ENCODE measurements around the gene SMARCE1. TPM values are rescaled to one million over a fixed set of nuclear protein-coding genes. Genes with fewer than 3 reads are reported as not detected.

Gene SMARCE1
- 61.8 and 63.1 TPM in 2 replicates for total RNA-seq (2012; rRNA removed)

DNA sequence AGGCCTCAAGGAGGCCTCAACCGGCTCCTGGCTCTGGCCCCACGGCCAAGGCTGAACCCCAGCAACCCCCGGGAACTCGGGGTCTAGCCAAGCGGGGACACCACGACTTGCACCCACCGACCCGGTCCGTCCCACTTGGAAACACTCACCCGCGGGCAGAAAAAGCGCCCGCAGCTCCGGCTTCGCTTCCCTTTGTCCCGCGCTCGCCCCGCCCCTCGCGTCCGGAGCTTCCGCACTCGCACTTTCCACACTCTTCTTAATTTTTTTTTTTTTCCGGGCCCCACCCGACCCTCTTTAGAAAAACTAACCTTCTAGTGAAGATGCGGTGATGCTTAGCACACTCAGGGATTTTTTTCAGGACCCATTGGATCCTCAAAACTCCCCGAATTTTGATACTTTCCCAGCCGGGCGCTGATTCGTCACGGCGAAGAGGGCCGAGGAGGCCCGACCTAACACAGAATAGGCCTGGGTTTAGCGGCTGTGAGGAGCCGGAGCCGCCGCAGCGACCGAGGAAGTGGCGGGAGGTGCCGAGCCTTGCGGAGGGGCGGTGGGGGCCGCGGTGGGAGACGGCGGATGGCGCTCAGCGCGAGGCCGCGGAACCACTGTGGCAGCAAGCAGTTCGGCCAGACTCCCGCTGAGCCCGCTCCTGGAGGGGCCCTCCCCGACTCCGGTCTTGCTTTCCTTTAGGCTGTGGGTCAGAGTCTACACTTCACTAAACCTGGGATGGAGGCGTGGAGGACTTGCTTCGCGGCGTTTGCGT, at the start of gene SMARCE1:
TSS of gene SMARCE1 (minus strand) at position 195 of the 760 bp plus-strand sequence. CDS start 2,016 bp downstream, outside the sequence.
- peak within 1 kb of the TSS; percentile 97 for H3K9ac ChIP-seq (ENCODE audit: low read depth, low read length)
- peaks cover 13% of the 10 kb centered on the region for H3K4me1 ChIP-seq (ENCODE audit: control insufficient read depth, insufficient read depth, low read length)
- H3K4me2 ChIP-seq (ENCODE audit: low read length), result peak within 1 kb of the TSS; percentile 80
- H3K4me3 ChIP-seq (ENCODE audit: low read length), result peak within 1 kb of the TSS; percentile 91
- peaks cover 26% of the 10 kb centered on the region for H3K36me3 ChIP-seq (ENCODE audit: insufficient read depth, low read length)
- no peaks in the 10 kb centered on the region for H3K27me3 ChIP-seq (ENCODE audit: control insufficient read depth, insufficient read depth, low read length)
- H3K9me3 ChIP-seq (replicated peaks; ENCODE audit: low read length), result no peaks in the 10 kb centered on the region

DNA sequence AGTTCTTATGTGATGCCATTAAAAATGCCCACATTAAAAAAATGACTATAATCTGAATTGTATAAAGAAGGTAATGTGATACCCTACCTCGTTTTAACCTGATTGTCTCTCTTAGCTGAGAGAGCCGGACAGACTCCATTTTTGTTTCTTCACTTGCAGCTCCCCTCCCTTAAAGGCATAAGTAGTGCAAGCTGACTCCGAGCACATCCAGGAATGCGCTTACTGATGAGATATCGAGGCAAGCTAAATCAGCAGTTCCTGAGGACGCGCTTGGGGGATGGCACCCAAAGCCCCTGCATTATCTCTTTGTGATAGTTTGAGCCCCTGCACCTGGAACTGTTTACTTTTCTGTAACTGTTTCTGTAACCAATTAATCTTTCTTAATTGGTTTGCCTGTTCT, 49.7 kb upstream of the SMARCE1 start:
- Histone ChIP-seq H3K4me2 (ENCODE audit: low read length) (no peak overlapping the region), H3K36me3 (ENCODE audit: insufficient read depth, low read length) (no peaks in the 10 kb centered on the region), H3K9me3 (replicated peaks; ENCODE audit: low read length) (no peaks in the 10 kb centered on the region), H3K4me1 (ENCODE audit: control insufficient read depth, insufficient read depth, low read length) (no peaks in the 10 kb centered on the region), H3K27me3 (ENCODE audit: control insufficient read depth, insufficient read depth, low read length) (peaks cover 83% of the 10 kb centered on the region), H3K4me3 (ENCODE audit: low read length) (no peak overlapping the region), H3K9ac (ENCODE audit: low read depth, low read length) (no peak overlapping the region)

DNA sequence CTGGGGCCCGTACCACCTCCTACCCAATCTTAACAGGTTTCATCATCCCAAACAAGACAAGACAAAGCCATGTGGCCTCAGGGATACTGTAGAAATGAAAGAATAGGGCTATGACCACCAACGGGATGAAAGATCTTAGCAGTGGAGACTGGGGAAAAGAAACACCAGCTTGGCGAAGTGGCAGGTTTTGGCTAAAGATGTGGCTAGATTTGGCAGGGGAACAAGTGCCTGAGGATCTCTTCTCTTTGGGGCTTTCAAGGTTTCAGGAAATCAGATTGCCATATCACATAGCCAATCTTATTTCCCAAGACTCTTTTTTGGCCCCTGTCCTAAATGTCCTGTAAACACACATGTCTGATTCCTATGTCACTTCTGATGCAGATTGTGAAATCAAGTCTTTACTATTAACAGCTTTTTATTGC, 49.0 kb upstream of the SMARCE1 start:
- Histone ChIP-seq H3K9ac (ENCODE audit: low read depth, low read length) (no peak overlapping the region), H3K27me3 (ENCODE audit: control insufficient read depth, insufficient read depth, low read length) (peaks cover 87% of the 10 kb centered on the region), H3K4me2 (ENCODE audit: low read length) (no peak overlapping the region), H3K4me3 (ENCODE audit: low read length) (no peak overlapping the region), H3K4me1 (ENCODE audit: control insufficient read depth, insufficient read depth, low read length) (no peaks in the 10 kb centered on the region), H3K9me3 (replicated peaks; ENCODE audit: low read length) (no peaks in the 10 kb centered on the region), H3K36me3 (ENCODE audit: insufficient read depth, low read length) (no peaks in the 10 kb centered on the region)

GRCh38 chr17:40695874-40696472, 48.4 kb upstream of the SMARCE1 start:
- Histone ChIP-seq H3K4me3 (ENCODE audit: low read length) (no peak overlapping the region), H3K4me2 (ENCODE audit: low read length) (no peak overlapping the region), H3K9me3 (replicated peaks; ENCODE audit: low read length) (no peaks in the 10 kb centered on the region), H3K27me3 (ENCODE audit: control insufficient read depth, insufficient read depth, low read length) (peaks cover 86% of the 10 kb centered on the region), H3K36me3 (ENCODE audit: insufficient read depth, low read length) (no peaks in the 10 kb centered on the region), H3K9ac (ENCODE audit: low read depth, low read length) (no peak overlapping the region), H3K4me1 (ENCODE audit: control insufficient read depth, insufficient read depth, low read length) (no peaks in the 10 kb centered on the region)

DNA sequence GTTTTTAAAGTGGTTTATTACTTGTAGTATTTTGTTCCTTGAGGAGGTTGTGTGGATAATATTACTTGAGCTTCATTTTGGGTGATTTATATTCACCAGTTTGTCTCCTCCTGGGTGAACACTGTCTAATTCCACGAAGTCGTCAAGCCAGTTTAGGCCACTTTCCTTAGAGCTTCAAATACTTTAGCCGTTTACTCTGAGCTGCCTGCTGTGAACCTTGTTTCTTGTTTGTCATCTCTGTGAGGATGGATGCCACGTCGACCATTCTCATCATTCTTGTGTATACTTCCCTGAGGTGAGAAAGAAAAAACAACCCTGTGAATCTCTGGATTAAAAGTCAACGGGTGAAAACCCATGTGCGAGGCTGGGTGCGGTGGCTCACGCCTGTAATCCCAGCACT, 47.0 kb upstream of the SMARCE1 start:
- Histone ChIP-seq H3K9ac (ENCODE audit: low read depth, low read length) (no peak overlapping the region), H3K4me2 (ENCODE audit: low read length) (no peak overlapping the region), H3K9me3 (replicated peaks; ENCODE audit: low read length) (no peaks in the 10 kb centered on the region), H3K4me1 (ENCODE audit: control insufficient read depth, insufficient read depth, low read length) (no peaks in the 10 kb centered on the region), H3K27me3 (ENCODE audit: control insufficient read depth, insufficient read depth, low read length) (peaks cover 76% of the 10 kb centered on the region), H3K4me3 (ENCODE audit: low read length) (no peak overlapping the region), H3K36me3 (ENCODE audit: insufficient read depth, low read length) (no peaks in the 10 kb centered on the region)

DNA sequence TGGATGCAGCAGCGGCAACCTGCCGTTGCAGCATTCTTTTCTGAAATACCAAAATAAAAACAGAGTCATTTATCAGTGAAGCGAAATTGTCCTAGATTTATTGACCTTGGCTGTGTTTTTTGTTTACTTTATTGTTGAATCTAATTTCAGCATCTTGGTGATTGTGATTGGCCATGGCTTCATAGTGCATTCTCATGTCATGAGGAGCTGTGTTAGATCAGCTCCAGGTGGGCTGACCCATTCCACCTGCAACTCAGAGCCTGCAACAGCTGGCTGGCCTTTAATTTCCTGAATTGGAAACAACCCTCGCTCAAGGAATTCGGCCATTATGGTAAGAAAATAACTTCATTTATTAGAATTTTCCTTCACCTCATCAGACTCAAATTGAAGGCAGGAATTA, 39.5 kb upstream of the SMARCE1 start:
- no peaks in the 10 kb centered on the region for H3K36me3 ChIP-seq (ENCODE audit: insufficient read depth, low read length)
- H3K4me3 ChIP-seq (ENCODE audit: low read length), result no peak overlapping the region
- no peaks in the 10 kb centered on the region for H3K9me3 ChIP-seq (replicated peaks; ENCODE audit: low read length)
- H3K4me2 ChIP-seq (ENCODE audit: low read length), result no peak overlapping the region
- H3K9ac ChIP-seq (ENCODE audit: low read depth, low read length), result no peak overlapping the region
- H3K27me3 ChIP-seq (ENCODE audit: control insufficient read depth, insufficient read depth, low read length), result peaks cover 65% of the 10 kb centered on the region
- H3K4me1 ChIP-seq (ENCODE audit: control insufficient read depth, insufficient read depth, low read length), result no peaks in the 10 kb centered on the region

DNA sequence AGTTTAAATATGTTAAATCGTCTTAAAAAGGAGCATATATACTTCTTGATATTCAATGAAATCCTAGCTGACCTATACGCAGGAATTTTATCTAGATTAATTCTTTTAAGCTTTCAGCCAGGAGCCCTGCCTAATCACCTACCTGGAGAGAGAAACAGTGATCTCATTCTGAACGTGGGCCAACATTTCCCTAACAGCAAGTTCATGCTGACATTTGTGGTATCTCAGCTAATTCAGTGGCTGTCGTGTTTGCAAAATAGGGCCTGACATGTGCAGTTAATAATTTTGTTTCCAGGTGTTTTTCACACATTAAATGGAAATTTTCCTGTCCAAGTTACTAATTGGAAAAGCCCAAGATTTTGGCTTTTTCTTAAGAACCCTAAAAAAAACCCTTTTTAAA, 38.6 kb upstream of the SMARCE1 start:
- Histone ChIP-seq H3K4me3 (ENCODE audit: low read length) (no peak overlapping the region), H3K9me3 (replicated peaks; ENCODE audit: low read length) (no peaks in the 10 kb centered on the region), H3K27me3 (ENCODE audit: control insufficient read depth, insufficient read depth, low read length) (peaks cover 66% of the 10 kb centered on the region), H3K4me2 (ENCODE audit: low read length) (no peak overlapping the region), H3K4me1 (ENCODE audit: control insufficient read depth, insufficient read depth, low read length) (no peaks in the 10 kb centered on the region), H3K9ac (ENCODE audit: low read depth, low read length) (no peak overlapping the region), H3K36me3 (ENCODE audit: insufficient read depth, low read length) (no peaks in the 10 kb centered on the region)

- Histone ChIP-seq H3K4me1 (ENCODE audit: control insufficient read depth, insufficient read depth, low read length) (no peaks in the 10 kb centered on the region), H3K4me2 (ENCODE audit: low read length) (no peak overlapping the region), H3K27me3 (ENCODE audit: control insufficient read depth, insufficient read depth, low read length) (peaks cover 82% of the 10 kb centered on the region), H3K4me3 (ENCODE audit: low read length) (no peak overlapping the region), H3K9me3 (replicated peaks; ENCODE audit: low read length) (no peaks in the 10 kb centered on the region), H3K9ac (ENCODE audit: low read depth, low read length) (no peak overlapping the region), H3K36me3 (ENCODE audit: insufficient read depth, low read length) (no peaks in the 10 kb centered on the region)
These were observed 33.4 kb upstream of the SMARCE1 start for GRCh38 chr17:40680998-40681397.

DNA sequence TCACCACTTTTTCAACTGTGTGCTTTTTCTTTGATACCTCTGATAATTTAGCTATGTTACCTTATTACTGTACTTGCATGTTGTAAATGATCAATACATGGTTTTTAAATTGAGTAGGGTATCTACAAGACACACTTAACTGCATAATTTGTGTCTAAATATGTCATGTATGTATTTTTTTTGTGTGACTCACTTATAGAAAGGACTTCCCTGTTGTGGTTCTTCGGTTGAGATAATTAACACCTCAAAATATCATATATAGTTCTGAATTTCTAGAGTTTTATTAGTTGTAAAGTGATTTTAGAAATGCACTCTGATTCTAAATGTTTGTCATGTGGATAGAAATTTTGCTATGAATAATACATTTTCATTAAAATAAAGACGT, 31.9 kb upstream of the SMARCE1 start:
- H3K4me3 ChIP-seq (ENCODE audit: low read length), result no peak overlapping the region
- peaks cover 84% of the 10 kb centered on the region for H3K27me3 ChIP-seq (ENCODE audit: control insufficient read depth, insufficient read depth, low read length)
- H3K9ac ChIP-seq (ENCODE audit: low read depth, low read length), result no peak overlapping the region
- no peak overlapping the region for H3K4me2 ChIP-seq (ENCODE audit: low read length)
- no peaks in the 10 kb centered on the region for H3K4me1 ChIP-seq (ENCODE audit: control insufficient read depth, insufficient read depth, low read length)
- H3K36me3 ChIP-seq (ENCODE audit: insufficient read depth, low read length), result no peaks in the 10 kb centered on the region
- no peaks in the 10 kb centered on the region for H3K9me3 ChIP-seq (replicated peaks; ENCODE audit: low read length)

GRCh38 chr17:40678902-40679522, 31.4 kb upstream of the SMARCE1 start:
- no peaks in the 10 kb centered on the region for H3K36me3 ChIP-seq (ENCODE audit: insufficient read depth, low read length)

DNA sequence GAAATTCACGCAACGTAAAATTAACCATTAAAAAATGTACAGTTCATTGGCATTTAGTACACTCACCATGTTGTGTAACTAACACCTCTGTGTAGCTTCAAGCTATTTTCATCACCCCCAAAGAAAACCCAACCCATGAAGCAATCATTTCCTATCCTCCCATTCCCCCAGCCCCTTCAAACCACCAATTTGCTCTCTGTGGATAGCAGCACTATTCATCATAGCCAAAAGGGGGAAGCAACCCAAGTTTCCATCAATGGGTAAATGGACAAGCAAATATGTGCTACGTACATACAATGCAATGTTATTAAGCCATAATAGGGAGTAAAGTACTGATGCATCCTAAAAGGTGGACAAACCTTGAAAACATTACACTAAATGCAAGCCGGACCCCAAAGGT, 28.3 kb upstream of the SMARCE1 start:
- Histone ChIP-seq H3K9me3 (replicated peaks; ENCODE audit: low read length) (no peaks in the 10 kb centered on the region), H3K36me3 (ENCODE audit: insufficient read depth, low read length) (no peaks in the 10 kb centered on the region), H3K4me1 (ENCODE audit: control insufficient read depth, insufficient read depth, low read length) (no peaks in the 10 kb centered on the region), H3K27me3 (ENCODE audit: control insufficient read depth, insufficient read depth, low read length) (peaks cover 81% of the 10 kb centered on the region), H3K4me2 (ENCODE audit: low read length) (no peak overlapping the region), H3K4me3 (ENCODE audit: low read length) (no peak overlapping the region), H3K9ac (ENCODE audit: low read depth, low read length) (no peak overlapping the region)

More at GRCh38 chr17:40678902-40679522, 31.4 kb upstream of the SMARCE1 start:
- H3K27me3 ChIP-seq (ENCODE audit: control insufficient read depth, insufficient read depth, low read length), result peaks cover 86% of the 10 kb centered on the region
- H3K9me3 ChIP-seq (replicated peaks; ENCODE audit: low read length), result no peaks in the 10 kb centered on the region
- H3K9ac ChIP-seq (ENCODE audit: low read depth, low read length), result no peak overlapping the region
- no peak overlapping the region for H3K4me3 ChIP-seq (ENCODE audit: low read length)
- H3K4me1 ChIP-seq (ENCODE audit: control insufficient read depth, insufficient read depth, low read length), result no peaks in the 10 kb centered on the region
- H3K4me2 ChIP-seq (ENCODE audit: low read length), result no peak overlapping the region

Data from skeletal muscle satellite cell (primary cell).